Measurements from ENCODE around the gene CARMIL1. TPM values are rescaled to one million over a fixed set of nuclear protein-coding genes. Genes with fewer than 3 reads are reported as not detected.

Gene CARMIL1
- polyA plus RNA-seq, 4 donors: 94.1 to 107 (median 100) TPM

- no peak for DNase-seq (ENCODE audit: low read depth in 4 of 4, low spot score in 2 of 4)
Observed at GRCh38 chr6:25497383-25498040, 218.3 kb downstream of the CARMIL1 start.

GRCh38 chr6:25498505-25498904, 219.3 kb downstream of the CARMIL1 start:
- DNase-seq (ENCODE audit: low read depth in 4 of 4, low spot score in 2 of 4): no peak

DNA sequence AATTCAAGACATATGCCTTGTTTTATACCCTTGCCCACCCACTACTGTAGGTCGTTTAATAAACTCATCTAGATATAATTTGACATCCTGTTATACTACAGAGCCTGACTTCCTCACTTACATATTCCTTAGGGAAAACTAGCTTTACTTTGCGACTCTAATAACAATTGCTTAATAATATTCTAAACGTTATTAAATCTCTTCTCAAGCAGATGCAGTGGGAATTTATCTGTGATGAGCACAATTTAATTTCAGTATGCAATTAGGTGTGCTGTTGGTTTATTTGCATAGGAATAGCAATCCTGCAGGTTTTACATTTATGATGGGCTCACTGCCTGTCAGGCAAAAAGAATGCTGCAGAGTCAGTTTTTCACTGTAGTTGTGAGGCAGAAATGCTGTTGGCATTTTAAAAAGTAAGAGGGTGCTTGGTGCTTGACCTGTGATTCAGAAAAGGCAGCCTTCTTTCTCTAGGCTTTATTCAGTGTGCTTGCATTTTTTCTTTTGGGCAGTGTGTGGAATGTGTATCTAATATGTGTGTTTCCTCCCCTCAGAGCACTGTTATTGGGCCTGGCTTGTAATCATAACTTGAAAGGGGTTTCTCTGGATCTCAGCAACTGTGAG, 220.6 kb downstream of the CARMIL1 start:
- DNase-seq (ENCODE audit: low read depth in 4 of 4, low spot score in 2 of 4): no peak

DNA sequence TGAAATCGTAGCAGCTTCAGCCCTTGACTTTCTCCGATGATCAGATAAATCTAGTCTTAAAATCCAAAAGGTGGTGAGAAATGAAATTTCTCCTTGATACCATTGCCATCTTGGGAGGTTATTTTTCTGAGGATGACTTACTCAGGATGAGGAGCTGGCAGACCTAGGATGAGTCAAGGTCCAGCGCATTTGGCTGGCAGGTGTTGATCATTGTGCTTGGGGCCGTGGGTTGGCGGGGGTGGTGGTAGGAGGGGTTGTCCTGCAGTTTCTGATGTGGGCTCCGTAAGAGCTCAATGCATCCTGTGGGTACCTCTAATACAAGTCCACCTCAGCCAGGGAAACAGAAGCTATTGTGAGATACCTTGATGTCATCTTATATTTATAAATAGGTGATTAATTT, 224.5 kb downstream of the CARMIL1 start:
- DNase-seq (ENCODE audit: low read depth in 4 of 4, low spot score in 2 of 4): no peak

DNA sequence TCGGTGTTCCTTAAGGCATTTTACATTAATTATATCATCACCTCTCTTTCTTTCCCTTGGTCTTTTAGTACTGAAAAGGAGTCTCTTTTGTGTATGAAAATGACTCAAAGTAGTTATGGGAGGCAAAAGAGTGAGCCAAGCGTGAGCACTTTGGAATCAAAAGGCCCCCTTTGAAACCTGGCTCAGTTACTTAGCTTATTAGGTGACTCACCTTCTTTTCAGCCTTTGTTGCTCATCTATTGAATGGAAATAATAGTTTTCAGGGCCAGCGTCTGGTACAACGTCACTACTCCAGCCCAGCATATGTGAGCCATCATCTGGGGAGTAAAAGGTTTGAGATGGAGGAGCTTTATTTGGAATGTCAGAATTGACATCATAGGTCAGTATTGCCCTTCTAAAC, 225.5 kb downstream of the CARMIL1 start:
- no peak for DNase-seq (ENCODE audit: low read depth in 4 of 4, low spot score in 2 of 4)

DNA sequence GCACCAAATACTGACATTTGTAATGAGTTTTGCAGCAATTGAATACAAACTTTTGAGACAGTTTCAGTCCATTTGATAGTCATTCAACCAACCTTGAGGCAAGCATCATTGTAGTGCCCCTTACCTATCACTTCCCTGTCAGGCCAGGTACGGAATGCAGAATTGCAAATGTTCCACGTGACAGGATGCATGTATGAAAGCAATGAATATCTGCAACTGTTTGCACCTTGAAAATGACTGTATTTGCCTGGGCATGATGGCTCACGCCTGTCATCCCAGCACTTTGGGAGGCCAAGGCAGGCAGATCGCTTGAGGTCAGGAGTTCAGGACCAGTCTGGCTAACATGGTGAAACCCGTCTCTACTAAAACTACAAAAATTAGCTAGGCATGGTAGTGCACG, 226.8 kb downstream of the CARMIL1 start:
- DNase-seq (ENCODE audit: low read depth in 4 of 4, low spot score in 2 of 4): no peak

GRCh38 chr6:25508051-25508450, 228.9 kb downstream of the CARMIL1 start:
- no peak for DNase-seq (ENCODE audit: low read depth in 4 of 4, low spot score in 2 of 4)

GRCh38 chr6:25511376-25511775, 232.2 kb downstream of the CARMIL1 start:
- DNase-seq (ENCODE audit: low read depth in 4 of 4, low spot score in 2 of 4): no peak

- DNase-seq (ENCODE audit: low read depth in 4 of 4, low spot score in 2 of 4): no peak
Observed at GRCh38 chr6:25512560-25512959, 233.4 kb downstream of the CARMIL1 start.

DNA sequence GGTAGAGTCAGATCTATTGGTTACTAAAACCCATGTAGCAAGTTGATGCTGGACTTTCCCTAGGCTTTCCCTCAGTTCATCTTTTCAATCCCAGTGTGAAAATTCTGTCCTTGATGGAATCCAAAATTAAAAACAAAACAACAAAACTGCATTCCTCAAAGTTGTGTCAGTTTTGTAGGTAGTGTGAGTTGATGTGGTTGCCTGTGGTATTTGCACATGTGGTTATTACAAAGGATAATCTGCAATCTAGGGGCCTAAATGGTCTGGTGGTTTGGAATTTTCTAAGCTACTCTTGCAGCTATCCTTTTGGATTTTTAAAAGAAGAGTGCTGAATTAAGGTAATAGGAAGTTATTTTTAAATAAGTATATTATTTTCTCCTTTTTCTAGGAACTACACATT, 240.7 kb downstream of the CARMIL1 start:
- DNase-seq (ENCODE audit: low read depth in 4 of 4, low spot score in 2 of 4): no peak

DNA sequence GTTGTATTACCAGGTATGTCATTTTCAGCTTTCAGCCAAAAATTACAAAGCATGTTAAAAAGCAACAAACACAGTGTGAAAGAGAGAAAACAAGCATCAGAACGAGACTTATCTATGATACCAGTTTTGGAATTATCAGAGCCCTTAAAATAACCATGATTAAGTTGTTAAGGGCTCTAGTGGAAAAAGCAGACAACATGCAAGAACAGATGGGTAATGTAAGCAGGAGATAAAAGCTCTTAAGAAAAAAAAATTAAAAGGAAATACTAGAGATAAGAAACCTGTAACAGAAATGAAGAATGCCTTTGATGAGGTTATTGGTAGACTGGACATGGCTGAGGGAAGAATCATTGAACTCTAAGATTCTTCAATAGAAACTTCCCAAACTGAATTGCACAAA, 245.4 kb downstream of the CARMIL1 start:
- DNase-seq (ENCODE audit: low read depth in 4 of 4, low spot score in 2 of 4): no peak

DNA sequence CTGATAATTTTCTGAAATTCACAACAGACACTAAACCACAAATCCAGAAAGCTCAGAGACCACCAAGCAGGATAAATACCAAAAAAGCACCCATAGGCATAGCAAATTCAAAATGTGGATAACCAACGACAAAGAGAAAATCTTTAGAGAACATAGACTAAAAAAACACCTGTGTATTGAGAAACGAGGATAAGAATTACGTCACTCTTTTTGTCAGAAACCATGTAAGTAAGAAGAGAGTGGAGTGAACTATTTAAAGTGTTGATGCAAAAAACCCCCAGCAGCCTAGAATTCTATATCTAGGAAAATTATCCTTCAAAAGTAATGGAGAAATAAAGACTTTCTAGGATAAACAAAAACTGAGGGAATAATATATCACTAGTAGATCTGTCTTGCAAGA, 245.9 kb downstream of the CARMIL1 start:
- no peak for DNase-seq (ENCODE audit: low read depth in 4 of 4, low spot score in 2 of 4)

- DNase-seq (ENCODE audit: low read depth in 4 of 4, low spot score in 2 of 4): no peak
Observed at GRCh38 chr6:25534942-25535631, 255.9 kb downstream of the CARMIL1 start.

GRCh38 chr6:25535632-25536225, 256.6 kb downstream of the CARMIL1 start:
- DNase-seq (ENCODE audit: low read depth in 4 of 4, low spot score in 2 of 4): no peak

DNA sequence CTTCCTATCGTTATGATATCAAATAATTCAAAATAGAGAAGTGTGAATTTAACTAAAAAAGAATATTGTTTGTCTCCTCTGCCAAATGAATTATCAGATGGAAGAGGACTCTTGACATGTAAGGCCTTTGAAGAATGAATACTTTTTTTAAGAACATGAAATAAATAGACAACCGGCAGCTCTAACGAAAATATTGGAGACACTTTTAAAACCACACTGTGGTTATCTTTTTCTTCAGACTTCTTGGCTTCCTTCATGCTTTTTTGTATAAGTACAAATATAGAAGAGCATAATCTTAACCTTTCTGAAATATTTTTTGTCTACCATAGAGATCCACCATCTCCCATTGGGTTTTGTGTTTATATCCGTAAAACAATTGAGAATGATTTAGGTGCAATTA, 257.6 kb downstream of the CARMIL1 start:
- DNase-seq (ENCODE audit: low read depth in 4 of 4, low spot score in 2 of 4): no peak

DNA sequence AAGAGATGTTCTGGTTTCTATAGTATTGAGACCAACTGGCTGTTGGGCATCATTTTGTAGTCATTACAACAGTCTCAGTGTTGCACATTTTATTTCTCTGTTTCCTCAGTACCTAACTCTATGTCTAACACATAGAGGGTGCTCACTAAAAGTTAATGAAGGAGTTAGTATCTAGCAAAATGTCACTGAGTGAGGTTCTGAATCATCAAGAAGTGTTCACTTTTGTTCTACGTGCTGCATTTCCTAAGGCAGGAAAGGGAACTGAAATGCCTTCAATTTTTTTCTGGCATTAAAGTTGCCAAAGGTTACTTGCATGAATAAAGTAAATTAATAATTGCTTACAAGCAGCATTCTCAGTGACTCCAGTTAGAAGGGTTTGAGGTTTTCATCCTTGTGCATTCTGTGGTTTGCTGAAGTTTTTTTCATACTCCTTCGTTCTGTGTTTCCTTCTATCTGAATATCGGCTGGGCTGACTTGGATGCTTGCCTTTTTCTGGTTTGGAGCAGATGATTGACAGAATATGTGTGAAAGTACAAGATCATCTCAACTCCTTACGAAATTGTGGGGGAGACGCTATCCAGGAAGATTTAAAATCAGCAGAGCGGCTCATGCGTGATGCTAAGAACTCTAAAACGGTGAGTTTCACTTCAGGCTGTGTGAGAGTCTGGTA, 258.3 kb downstream of the CARMIL1 start:
- no peak for DNase-seq (ENCODE audit: low read depth in 4 of 4, low spot score in 2 of 4)

DNA sequence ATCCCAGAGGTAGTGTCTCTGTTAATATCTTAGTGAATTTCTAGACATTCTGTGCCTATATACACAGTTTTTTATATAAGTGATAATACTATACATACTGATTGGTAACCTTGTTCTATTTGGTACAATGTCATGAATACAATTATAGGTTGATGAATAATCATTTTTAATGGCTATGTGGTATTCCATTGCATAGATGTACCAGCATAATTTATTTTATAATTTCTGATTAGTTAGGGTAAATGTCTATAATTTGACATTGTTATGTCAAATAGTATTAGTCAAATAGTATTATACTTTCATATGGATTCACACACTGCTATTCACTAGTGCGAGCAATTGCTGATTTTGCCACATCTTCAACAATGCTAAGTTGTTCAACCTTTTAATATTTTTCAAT, 262.1 kb downstream of the CARMIL1 start:
- DNase-seq (ENCODE audit: low read depth in 4 of 4, low spot score in 2 of 4): no peak

GRCh38 chr6:25542984-25543910, 264.1 kb downstream of the CARMIL1 start:
- no peak for DNase-seq (ENCODE audit: low read depth in 4 of 4, low spot score in 2 of 4)

- no peak for DNase-seq (ENCODE audit: low read depth in 4 of 4, low spot score in 2 of 4)
Observed at GRCh38 chr6:25544833-25545232, 265.7 kb downstream of the CARMIL1 start.

- no peak for DNase-seq (ENCODE audit: low read depth in 4 of 4, low spot score in 2 of 4)
Observed at GRCh38 chr6:25547797-25548196, 268.6 kb downstream of the CARMIL1 start.
